T-helper 1 cell treated with Interleukin-12 subunit alpha and Interleukin-12 subunit beta and Interleukin-4 antibody, amounts not matched to agents 30 ng/mL and 1 ng/mL, for 36 hours (primary cell): ENCODE measurements around the gene STOM. TPM values are rescaled to one million over a fixed set of nuclear protein-coding genes. Genes with fewer than 3 reads are reported as not detected.

Experiments
- intact Hi-C: fragments of 100-400 bp; cut with micrococcal nuclease; formaldehyde crosslinking; loops from one replicate; pipeline ENCODE4 v1.15.1; 2024
- total RNA-seq: library from RNA; stranded (reverse); gene quantifications from 2 replicates; pipeline ENCODE4 v1.2.3, GENCODE V29; 2022

Gene STOM
- total RNA-seq, 1 donor from 2014 or later = 109 TPM

DNA sequence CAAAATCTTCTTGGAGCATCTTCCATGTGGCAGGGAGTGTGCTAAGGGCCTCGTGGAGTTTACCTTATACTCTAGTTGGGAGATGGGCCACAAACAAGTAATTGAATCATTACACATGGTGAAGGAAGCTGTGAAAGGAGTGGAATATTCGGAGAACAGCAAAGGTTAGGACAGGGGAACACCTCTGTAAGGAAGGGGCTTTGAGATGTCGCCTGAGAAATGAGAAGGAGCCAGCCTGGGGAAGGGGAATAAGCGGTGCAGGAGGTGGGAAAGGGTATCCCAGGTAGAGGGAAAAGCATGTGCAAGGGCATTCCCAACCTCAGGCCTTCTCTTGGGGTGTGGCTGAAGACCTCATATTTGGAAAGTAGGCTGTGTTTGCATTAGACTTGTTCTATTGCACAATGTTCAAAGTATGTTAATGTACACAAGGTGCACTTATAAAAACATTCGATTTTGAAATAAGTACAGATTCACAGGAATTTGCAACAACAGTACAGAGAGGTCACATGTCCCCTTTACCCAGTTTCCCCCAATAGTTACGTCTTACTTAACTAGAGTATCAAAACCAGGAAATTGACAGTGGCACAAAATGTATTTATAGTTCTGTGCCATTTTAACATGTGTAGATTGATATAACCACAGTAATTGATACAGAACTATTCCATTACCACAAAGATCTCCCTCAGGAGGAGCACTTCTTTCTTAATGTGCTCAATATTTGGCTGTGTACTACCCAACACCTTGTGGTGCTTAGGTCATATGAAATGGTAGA lies 2.4 kb upstream of the STOM start:
- intact Hi-C loops = loop anchor here (10.0 kb wide), 1 partner anchor 788 kb away; the partner anchor contains the start of gene CDK5RAP2

DNA sequence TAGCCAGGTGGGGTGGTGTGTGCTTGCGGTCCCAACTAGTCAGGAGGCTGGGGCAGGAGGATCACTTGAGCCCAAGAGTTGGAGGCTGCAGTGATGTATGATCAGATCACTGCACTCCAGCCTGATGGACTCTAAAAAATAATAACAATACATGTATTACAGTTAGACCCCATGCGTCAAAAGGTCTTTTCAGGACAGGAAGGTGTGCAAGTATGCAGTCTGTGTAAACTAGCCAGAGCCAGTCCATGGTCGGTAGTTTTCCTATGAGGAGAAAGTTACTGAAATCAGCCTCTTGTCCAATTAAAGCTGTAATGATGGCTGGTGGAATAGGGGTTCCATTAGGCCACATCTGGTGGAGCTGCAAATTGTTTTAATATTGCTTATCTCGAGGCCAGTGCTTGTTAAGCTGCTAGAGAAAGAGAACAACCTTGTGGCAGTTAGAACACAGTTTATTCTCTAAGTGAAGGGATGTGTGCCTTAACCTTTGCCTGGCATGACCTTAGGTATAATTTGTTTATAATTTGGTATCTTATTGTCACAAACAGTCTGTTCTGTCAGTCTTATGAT lies 1.5 kb upstream of the STOM start:
- intact Hi-C loops = loop anchor here (10.0 kb wide), 1 partner anchor 787 kb away; the partner anchor contains the start of gene CDK5RAP2

DNA sequence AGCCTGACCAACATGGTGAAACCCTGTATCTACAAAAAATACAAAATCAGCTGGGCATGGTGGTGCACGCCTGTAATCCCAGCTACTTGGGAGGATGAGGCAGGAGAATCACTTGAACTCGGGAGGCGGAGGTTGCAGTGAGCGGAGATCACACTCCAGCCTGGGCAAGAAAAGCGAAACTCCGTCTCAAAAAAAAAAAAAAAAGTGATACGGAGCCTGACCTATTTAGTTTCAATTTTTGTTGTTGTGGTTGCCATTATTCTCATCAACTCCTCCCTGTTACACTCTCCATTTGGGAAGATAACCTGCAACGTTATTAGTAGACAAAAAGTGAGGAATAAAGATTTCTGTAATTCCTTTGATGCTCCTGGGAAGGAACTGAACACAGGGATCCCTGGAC lies 1.3 kb downstream of the STOM start:
- intact Hi-C loops = loop anchor here (1.0 to 10.0 kb wide), 5 partner anchors 15 to 896 kb away; partner anchors contain the start of genes CNTRL, MRRF, RAB14 and RBM18

DNA sequence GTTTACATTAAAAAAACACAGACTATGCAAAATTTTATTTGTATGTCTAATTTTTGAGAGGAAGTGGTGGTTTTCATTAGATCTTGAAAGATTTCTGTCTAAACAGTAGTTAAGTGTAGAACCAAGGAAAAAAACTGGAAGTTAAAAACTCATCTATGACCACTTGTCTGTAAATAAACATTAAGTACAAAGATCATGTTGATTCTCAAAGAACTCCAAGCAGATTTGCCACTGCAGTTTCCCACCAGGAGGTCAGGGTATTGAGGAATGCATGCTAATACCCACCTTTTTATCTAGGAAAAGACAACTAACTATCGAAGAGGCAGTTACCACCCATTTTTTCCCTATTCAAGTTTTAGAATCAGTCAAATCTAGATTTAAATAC lies 1.9 kb downstream of the STOM start:
- intact Hi-C loops = loop anchor here (2.0 to 10.0 kb wide), 4 partner anchors 47 to 897 kb away; partner anchors contain the start of genes CNTRL, MRRF, RAB14 and RBM18

DNA sequence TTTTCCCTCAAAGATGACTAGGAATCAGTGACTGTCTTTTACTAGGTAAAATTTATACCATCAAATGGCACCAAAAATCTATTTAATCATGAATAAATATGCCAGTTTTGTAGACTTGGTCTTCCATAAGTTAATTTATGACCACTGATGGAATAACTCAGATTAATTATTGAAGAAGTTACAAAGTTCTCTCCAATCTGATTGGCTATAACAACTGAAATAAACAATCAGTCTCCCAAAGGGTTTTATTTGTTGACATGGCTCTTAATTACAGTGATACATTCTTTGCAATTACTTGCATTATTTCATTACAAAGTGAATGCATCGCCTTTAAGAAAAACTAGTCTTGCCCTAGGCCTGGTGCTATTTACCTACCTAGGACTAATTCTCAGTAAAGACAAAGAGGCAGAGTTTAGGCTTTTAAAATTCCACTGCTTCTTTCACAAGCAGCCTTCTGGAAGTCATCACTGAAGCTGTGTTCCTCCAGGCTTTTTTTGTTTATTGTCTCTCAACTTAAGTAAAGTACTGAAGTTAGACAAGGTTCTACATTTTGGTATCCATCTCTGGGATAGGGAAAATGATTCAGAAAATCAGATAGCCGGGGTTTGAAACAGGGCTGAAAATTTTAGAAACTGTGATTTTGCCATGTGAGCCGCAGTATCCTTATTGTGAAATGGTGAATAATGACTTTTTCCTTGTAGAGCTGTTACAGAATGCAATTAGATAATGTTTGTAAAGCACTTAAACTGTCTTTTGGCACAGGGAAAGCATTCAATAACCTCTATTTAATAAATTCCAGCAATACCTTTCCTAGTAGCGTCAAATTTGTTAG lies 2.5 kb downstream of the STOM start:
- intact Hi-C loops = loop anchor here (2.0 to 10.0 kb wide), 4 partner anchors 47 to 897 kb away; partner anchors contain the start of genes CNTRL, MRRF, RAB14 and RBM18

DNA sequence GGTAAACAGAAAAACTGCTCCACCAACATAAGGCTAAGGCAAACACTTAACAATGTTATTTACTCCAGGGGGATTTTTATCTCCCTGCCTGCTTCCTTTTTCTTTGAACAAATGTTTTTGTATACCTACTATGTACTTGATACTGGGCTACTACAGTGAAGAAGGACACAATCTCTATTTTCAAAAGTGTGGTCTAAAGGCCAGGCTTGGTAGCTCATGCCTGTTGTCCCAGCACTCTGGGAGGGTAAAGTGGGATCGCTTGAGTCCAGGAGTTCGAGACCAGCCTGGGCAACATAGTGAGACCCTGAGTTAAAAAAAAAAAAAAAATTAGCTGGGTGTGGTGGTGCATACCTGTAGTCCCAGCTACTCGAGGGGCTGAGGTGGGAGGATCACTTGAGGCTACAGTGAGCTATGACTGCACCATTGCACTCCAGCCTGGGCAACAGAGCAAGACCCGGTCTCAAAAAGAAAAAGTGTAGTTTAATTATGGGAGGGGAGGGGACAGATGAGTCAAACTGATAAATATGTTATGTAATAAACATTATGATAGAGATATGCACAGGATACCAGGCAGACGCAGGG lies 3.3 kb downstream of the STOM start:
- intact Hi-C loops = loop anchor here (5.0 to 10.0 kb wide), 3 partner anchors 164 to 898 kb away; partner anchors contain the start of genes CNTRL, MRRF, RAB14 and RBM18

DNA sequence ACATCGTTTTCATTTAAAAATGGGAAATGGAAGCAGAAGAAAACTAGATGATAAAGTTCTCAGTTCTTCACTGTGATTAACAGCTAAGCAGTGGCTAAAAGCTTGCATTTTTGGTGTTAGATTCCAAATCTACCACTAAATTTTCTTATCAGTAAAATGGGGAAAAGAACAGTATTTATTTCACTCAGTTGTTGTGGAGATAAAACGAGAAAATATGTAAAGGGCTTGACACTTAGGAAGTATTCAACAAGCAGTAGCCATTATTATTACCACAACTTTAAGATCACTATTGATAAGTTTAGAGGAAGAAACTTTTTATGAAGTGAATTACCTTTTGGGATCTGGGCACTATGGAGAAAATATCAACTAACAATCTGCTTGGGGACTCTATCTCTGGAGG lies 4.5 kb downstream of the STOM start:
- intact Hi-C loops = loop anchor here (5.0 to 10.0 kb wide), 3 partner anchors 163 to 899 kb away; partner anchors contain the start of genes CNTRL, MRRF, RAB14 and RBM18

DNA sequence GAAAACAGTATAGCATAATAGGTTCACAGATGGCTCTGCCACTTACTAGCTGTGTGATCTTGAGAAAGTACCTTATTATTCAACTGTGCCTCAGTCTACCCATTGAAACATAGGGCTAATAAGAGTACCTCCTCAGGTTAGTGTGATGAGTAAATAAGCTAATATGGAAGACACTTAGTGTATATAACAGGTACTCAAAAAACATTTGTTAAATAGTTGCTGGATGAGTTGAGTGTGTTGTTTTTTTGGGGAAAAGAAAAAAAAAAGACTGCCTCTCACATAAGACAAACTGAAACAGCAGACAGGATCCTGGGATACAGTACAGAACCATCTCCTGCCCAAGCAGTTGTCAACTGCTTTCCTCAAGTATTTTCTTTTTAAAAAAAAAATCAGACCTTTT lies 5.2 kb downstream of the STOM start:
- intact Hi-C loops = loop anchor here (5.0 to 10.0 kb wide), 3 partner anchors 163 to 900 kb away; partner anchors contain the start of genes CNTRL, MRRF, RAB14 and RBM18

DNA sequence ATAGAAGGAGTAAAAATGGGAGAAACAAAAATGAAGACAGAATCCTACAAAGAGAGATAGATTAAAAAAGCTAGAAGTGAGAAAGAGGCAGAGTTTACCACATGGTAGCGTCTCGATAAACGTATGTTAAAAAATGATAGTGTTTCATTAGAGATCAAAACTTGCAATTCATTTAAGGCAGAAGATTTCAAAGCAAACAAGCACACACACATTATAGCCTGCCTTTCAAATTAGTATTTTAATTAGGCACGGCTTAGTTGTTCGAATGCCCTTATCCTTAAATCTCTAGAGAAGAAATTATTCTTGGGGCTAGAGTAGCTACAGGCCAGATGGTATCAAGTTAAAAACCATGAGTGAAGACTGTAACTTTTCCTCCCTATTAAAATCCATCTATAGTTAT lies 6.0 kb downstream of the STOM start:
- intact Hi-C loops = loop anchor here (10.0 kb wide), 1 partner anchor 901 kb away; the partner anchor contains the start of genes MRRF and RBM18

DNA sequence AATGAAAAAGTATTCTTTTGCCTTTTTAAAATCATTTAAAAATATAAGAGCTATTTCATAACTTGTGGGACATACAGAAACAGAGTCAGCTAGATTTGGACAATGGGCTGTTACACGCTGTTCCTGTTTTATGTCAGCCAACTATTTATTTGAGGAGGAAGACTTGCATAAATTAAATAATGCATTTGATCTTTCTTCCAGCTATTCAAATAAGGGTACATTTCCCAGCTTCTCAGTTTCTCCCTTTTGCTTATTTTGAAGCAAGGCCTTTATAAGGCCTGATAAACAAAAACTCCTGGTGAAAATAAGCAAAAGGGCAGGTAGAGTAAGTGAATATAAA lies 6.5 kb downstream of the STOM start:
- intact Hi-C loops = loop anchor here (10.0 kb wide), 1 partner anchor 901 kb away; the partner anchor contains the start of genes MRRF and RBM18

DNA sequence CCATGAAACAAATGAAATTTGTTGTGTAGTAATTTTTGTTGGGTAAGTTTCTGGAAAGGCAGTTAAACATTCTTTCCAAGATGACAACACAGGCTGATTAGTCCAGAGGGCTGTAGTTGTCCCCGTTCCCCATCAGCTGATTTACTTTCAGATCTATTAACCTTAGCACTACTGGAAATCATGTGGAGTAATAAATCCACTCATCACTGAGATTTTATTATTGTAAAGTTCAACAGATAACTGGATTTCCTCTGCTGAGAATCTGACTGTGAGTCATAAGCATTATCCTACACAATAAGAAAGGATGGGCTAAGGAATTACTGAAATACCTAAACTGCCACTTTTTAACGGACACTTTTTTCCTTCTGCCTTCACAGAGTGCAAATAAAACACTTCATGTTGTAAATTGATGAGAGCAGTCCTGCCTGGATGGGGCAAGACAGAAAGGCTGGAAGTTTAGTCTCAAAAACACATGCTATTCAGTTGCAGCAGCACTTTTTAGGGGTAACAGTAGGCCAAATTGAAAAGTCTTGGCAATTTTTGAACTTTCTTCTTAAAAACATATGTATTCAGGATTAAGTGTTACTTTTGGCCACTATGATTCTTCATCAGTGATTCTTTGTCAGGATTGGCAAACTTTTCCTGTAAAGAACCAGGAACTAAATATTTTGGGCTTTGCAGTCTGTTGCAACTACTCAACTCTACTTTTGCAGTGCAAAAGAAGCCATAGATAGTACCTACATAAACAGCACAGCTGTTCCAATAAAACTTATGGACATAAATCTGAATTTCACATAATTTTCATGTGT lies 7.0 kb downstream of the STOM start:
- intact Hi-C loops = loop anchor here (10.0 kb wide), 1 partner anchor 902 kb away; the partner anchor contains the start of genes MRRF and RBM18

DNA sequence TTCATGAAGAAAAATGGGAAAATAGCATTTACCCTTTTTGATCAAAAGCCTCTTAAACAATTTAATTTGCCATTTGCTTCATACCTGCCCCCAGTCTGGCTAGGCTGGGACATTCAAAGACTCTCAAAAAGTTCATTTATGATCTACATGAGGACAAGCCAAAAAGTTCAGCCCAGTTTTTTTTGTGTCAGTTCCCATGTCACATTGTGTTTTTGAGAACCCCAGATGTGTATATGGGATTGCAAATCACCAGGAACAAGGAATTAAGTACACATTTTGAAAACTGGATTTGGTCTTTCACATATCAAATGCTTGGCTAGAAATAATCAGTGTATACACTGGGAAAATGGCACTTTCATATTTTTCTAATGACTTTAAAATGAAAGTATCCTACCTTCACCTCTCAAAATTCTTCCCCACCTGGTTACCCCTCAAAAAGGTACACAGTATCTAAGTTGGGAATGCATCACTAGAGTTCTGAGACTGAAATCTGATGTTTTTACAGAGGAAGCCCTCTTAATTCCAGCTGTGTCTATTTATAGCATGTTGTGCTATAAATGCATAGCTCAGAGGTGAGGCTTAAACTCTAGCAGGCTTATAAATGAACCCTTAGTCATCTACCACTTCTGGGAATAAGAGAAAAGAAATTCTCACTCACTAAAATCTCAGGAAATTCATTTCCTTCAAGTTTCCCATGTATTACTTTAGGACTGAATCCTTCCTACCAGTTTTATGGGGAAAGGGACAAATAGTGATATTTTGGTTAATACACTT lies 9.3 kb downstream of the STOM start:
- intact Hi-C loops = loop anchor here (1.0 to 10.0 kb wide), 2 partner anchors 7 to 904 kb away; partner anchors contain the start of genes MRRF and RBM18

DNA sequence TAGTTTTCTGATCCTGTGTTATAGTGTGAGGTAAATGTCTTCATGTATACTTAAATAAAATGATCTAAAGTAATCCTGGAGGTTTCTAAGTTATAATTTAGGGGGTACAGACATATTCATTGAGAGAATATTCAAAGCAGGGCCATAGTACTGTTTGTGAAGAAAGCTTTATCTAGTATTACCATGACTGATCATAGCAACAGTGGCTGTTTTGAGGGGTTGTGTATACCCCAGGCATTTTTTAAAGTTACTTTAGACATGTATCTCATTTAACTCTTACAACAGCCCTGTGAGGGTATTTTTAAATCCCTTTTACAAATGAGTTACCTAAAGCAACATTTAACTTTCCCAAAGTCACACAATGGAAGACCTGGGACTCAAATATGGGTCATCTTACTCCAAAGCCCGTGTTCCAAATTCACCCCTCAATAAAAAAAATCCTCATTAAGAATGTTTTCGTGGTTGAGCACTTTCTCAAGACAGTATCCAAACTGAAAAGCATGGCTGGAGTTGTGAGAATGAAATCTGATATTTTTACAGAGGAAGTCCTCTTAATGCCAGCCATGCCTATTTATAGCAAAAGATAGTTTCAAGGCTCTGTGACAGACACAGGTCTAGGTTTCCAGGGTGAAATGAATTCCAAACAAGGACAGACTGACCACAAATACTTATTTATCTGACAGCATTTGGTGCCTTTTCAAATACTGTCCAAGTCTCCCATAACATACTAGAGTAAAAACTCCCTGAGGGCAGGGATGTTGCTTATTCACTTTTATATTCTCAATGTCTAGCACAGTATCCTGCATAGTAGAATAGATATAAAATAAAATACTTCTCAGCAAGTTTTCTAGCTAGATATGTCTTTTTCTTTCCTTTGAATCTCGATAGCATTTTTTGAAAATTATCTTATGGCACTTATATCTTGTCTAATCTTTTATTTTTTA lies 10.4 kb downstream of the STOM start:
- intact Hi-C loops = loop anchor here (10.0 kb wide), 2 partner anchors 905 to 1465 kb away; partner anchors contain the start of genes MRRF, PDCL and RBM18

DNA sequence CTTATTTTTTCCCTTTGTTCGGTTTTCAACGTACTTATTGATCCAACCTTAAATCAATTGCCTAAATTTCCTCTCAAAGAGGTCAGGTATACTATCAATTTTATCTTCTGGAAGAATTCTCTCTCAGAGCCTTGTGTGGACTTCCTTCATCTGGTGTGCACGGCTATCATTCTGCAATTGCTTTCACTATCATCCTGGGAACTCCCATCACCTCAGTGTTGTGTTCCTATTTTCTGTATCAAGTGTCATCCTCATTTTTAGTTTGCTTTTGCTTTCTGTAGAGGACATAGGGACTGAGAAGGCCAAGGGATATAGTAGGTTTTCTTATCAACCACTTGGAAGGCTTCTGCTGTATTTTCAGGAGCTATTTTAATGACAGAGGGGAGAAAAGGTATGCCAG lies 11.3 kb downstream of the STOM start:
- intact Hi-C loops = loop anchor here (10.0 kb wide), 1 partner anchor 1466 kb away; the partner anchor contains the start of gene PDCL

DNA sequence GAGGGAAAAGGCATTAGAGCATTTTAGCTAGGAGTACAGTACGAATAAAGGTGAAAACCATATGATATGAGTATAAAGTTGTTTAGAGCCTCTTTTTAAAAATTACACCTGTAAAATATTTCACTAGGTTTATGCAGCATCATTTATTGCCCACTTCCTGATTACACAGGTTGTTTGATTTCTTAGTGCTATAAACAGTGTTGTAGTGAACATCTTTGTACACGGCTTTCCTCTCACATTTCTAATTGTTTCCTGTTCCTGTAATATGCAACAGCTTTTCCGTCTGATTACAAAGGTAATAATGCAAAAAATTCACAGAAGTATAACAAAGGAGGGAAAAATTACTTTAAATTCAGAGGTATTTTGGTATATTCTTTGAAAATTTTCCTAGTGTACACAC lies 13.0 kb downstream of the STOM start:
- intact Hi-C loops = loop anchor here (10.0 kb wide), 1 partner anchor 1468 kb away; the partner anchor contains the start of gene PDCL

DNA sequence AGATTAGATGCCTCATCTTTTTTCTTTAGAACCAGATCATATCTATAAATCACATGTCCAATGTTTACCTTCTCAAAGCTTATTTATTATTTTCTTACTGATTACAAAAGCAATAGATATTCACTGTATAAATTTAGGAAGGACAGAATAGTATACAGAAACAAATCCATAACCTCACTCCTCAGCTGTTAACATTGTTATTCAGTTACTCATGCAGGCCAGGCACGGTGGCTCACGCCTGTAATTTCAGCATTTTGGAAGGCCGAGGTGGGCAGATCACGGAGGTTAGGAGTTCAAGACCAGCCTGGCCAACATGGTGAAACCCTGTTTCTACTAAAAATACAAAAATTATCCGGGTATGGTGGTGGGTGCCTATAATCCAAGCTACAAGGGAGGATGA lies 15.3 kb downstream of the STOM start:
- intact Hi-C loops = loop anchor here (5.0 to 10.0 kb wide), 4 partner anchors 232 to 1470 kb away; partner anchors contain the start of genes MEGF9 and PDCL

DNA sequence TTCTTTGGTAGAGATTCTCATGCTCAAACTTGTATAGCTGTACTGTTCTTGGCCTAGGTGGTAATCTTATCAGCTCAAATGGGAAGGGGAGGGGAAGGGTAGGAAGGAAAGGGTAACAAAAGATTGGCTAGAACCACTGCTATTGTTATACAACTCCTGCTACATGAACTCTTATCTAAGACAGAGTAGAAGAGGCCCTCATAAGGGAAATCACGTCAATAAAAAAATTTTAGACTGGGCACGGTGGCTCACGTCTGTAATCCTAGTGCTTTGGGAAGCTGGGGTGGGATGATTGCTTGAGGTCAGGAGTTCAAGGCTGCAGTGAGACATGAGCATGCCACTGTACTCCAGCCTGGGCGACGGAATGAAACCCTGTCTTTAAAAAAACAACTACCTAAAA lies 15.9 kb downstream of the STOM start:
- intact Hi-C loops = loop anchor here (5.0 to 10.0 kb wide), 4 partner anchors 232 to 1471 kb away; partner anchors contain the start of genes MEGF9 and PDCL
